GM19397 (cell line): ENCODE data around the gene PCSK5.

ENCODE experiments used
- ATAC-seq: cut with Tn5 transposase; IDR thresholded peaks from one replicate; pipeline ENCODE4 v1.9.1; 2021; ENCODE audit warnings: mild to moderate bottlenecking, moderate library complexity; ENCODE audit not compliant: unreplicated experiment

The PCSK5 gene

GRCh38 chr9:76115396-76115795 lies 224.9 kb downstream of the PCSK5 start:
- ATAC-seq: no peak

GRCh38 chr9:76115982-76116646 lies 225.6 kb downstream of the PCSK5 start:
- ATAC-seq: no peak

- no peak for ATAC-seq
Observed at GRCh38 chr9:76116913-76117312, 226.4 kb downstream of the PCSK5 start.

GRCh38 chr9:76127637-76128036 lies 237.2 kb downstream of the PCSK5 start:
- ATAC-seq: no peak

- ATAC-seq: no peak
Observed at GRCh38 chr9:76135902-76136301, 245.4 kb downstream of the PCSK5 start.

- no peak for ATAC-seq
Observed at GRCh38 chr9:76136986-76137385, 246.5 kb downstream of the PCSK5 start.

- no peak for ATAC-seq
Observed at GRCh38 chr9:76137931-76138330, 247.5 kb downstream of the PCSK5 start.

GRCh38 chr9:76138360-76138759 lies 247.9 kb downstream of the PCSK5 start:
- ATAC-seq: no peak

- ATAC-seq: no peak
Observed at GRCh38 chr9:76143834-76144233, 253.4 kb downstream of the PCSK5 start.

- no peak for ATAC-seq
Observed at GRCh38 chr9:76150013-76150412, 259.5 kb downstream of the PCSK5 start.

GRCh38 chr9:76151267-76151666 lies 260.8 kb downstream of the PCSK5 start:
- ATAC-seq: no peak

GRCh38 chr9:76153339-76153738 lies 262.9 kb downstream of the PCSK5 start:
- no peak for ATAC-seq

- ATAC-seq: no peak
Observed at GRCh38 chr9:76153902-76154629, 263.6 kb downstream of the PCSK5 start.

- ATAC-seq: no peak
Observed at GRCh38 chr9:76155361-76155760, 264.9 kb downstream of the PCSK5 start.

- no peak for ATAC-seq
Observed at GRCh38 chr9:76158713-76159112, 268.2 kb downstream of the PCSK5 start.

GRCh38 chr9:76159293-76159926 lies 268.9 kb downstream of the PCSK5 start:
- ATAC-seq: no peak

GRCh38 chr9:76161106-76161505 lies 270.6 kb downstream of the PCSK5 start:
- no peak for ATAC-seq

- no peak for ATAC-seq
Observed at GRCh38 chr9:76161541-76161940, 271.1 kb downstream of the PCSK5 start.

GRCh38 chr9:76162086-76162730 lies 271.7 kb downstream of the PCSK5 start:
- no peak for ATAC-seq

GRCh38 chr9:76162751-76163500 lies 272.5 kb downstream of the PCSK5 start:
- ATAC-seq: no peak

GRCh38 chr9:76166526-76166925 lies 276.1 kb downstream of the PCSK5 start:
- no peak for ATAC-seq
